GM12878 (cell line): ENCODE measurements around the gene ZC3H8. TPM values are rescaled to one million over a fixed set of nuclear protein-coding genes. Genes with fewer than 3 reads are reported as not detected.

ENCODE experiments used
- ATAC-seq: fragments of 200-7000 bp; cut with Tn5 transposase; 3 replicates; pipeline ENCODE4 v1.9.1; 2020; ENCODE audit warnings: mild to moderate bottlenecking, moderate library complexity
- BruUV-seq: library from RNA; stranded (reverse); fragments of 400-500 nt; replicated peaks from 2 replicates; lab custom pipeline; 2021; lab: Mats Ljungman, UMichigan
- CTCF ChIA-PET: fragments of 300-600 bp; sonication (Branson Sonifier 250); formaldehyde crosslinking; extraction: SDS; loops from one replicate; lab custom pipeline; 2021; ENCODE audit warnings: inconsistent platforms; lab: Yijun Ruan, JAX
- POLR2A ChIA-PET: fragments of 350-600 bp; formaldehyde crosslinking; extraction: SDS; loops from one replicate; lab custom pipeline; 2021; ENCODE audit warnings: inconsistent platforms; lab: Charles Lee
- RAD21 ChIA-PET: fragments of 300-600 bp; sonication (Branson Sonifier 250); formaldehyde crosslinking; loops from one replicate; lab custom pipeline; 2023; ENCODE audit warnings: antibody characterized with exemption; ENCODE audit not compliant: unreplicated experiment; lab: Charles Lee
- SMC1A ChIA-PET: fragments of 300-600 bp; sonication (Branson Sonifier 250); formaldehyde crosslinking; loops from one replicate; lab custom pipeline; 2023; ENCODE audit not compliant: unreplicated experiment, uncharacterized antibody; lab: Charles Lee
- DNase-seq: peaks from one replicate; pipeline ENCODE4 v3.0.0-alpha.2; 2011; ENCODE audit warnings: low read depth, low spot score
- FAIRE-seq: peaks from 3 replicates; lab custom pipeline; 2011; peaks lifted over from hg19 to GRCh38; lab: Jason Lieb, UNC
- H2AFZ ChIP-seq: 2 replicates; pipeline ENCODE4 v1.6.0; 2011; ENCODE audit warnings: low read depth, low read length, control low read depth; ENCODE audit not compliant: control insufficient read depth
- H3K27ac ChIP-seq: 2 replicates; pipeline ENCODE4 v1.5.1; 2011; ENCODE audit warnings: control low read depth; ENCODE audit not compliant: control insufficient read depth, insufficient read depth
- H3K27me3 ChIP-seq, 2 experiments: replicated peaks in 1 of 2; 2 replicates each; pipeline versions ENCODE4 v1.6.0 to v1.6.1; 2011; ENCODE audit warnings: low read length in 1 of 2; ENCODE audit not compliant: control insufficient read depth in 2 of 2, insufficient read depth in 2 of 2
- H3K36me3 ChIP-seq, 2 experiments: 2 replicates each; pipeline ENCODE4 v1.5.1; 2011; ENCODE audit warnings: low read length in 1 of 2; ENCODE audit not compliant: control insufficient read depth in 2 of 2, insufficient read depth in 2 of 2
- H3K4me1 ChIP-seq: 2 replicates; pipeline ENCODE4 v1.6.1; 2011; ENCODE audit warnings: mild to moderate bottlenecking, low read length, moderate library complexity, mixed read lengths; ENCODE audit not compliant: control insufficient read depth, insufficient read depth
- H3K4me2 ChIP-seq: 2 replicates; pipeline ENCODE4 v1.6.0; 2011; ENCODE audit warnings: control low read depth; ENCODE audit not compliant: control insufficient read depth, insufficient read depth
- H3K4me3 ChIP-seq: fragments of 200-600 bp; sonication (generic); 2 replicates; pipeline ENCODE4 v1.5.1; 2016
- H3K79me2 ChIP-seq: 2 replicates; pipeline ENCODE4 v1.6.0; 2011; ENCODE audit warnings: low read length; ENCODE audit not compliant: control insufficient read depth, insufficient read depth
- H3K9ac ChIP-seq: 2 replicates; pipeline ENCODE4 v1.8.0; 2011; ENCODE audit warnings: low read length, control low read depth, mixed read lengths; ENCODE audit not compliant: control insufficient read depth, insufficient read depth
- H3K9me3 ChIP-seq: replicated peaks from 3 replicates; pipeline ENCODE4 v1.5.1; 2011; ENCODE audit warnings: mild to moderate bottlenecking, low read length; ENCODE audit not compliant: control insufficient read depth, insufficient read depth
- H4K20me1 ChIP-seq: 2 replicates; pipeline ENCODE4 v1.6.0; 2011; ENCODE audit not compliant: control insufficient read depth, insufficient read depth
- ATF3 ChIP-seq: IDR thresholded peaks from 2 replicates; pipeline ENCODE4 v1.6.1; 2011; ENCODE audit warnings: low read depth, mild to moderate bottlenecking, low read length, moderate library complexity, borderline replicate concordance; ENCODE audit errors: extremely low read depth
- BCL11A ChIP-seq: IDR thresholded peaks from 2 replicates; pipeline ENCODE4 v1.6.1; 2011; ENCODE audit warnings: low read depth, low read length
- CEBPB ChIP-seq, 2 experiments: fragments of 150-350 bp in 1 of 2; IDR thresholded peaks; 2 replicates each; pipeline ENCODE4 v1.6.1; 2012 to 2014; ENCODE audit warnings: low read depth in 2 of 2, low read length in 2 of 2, borderline replicate concordance in 1 of 2, inconsistent platforms in 1 of 2
- CHD1 ChIP-seq: IDR thresholded peaks from 2 replicates; pipeline ENCODE4 v1.6.1; 2012; ENCODE audit warnings: low read depth, low read length, improper control_type of control experiment
- EGR1 ChIP-seq, 2 experiments: IDR thresholded peaks; 1 replicate in 1 of 2; 2 replicates in 1 of 2; pipeline ENCODE4 v1.6.1; 2011 to 2012; ENCODE audit warnings: low read depth in 2 of 2, low read length in 2 of 2, borderline replicate concordance in 1 of 2, mild to moderate bottlenecking in 1 of 2, moderate library complexity in 1 of 2
- ETV6 ChIP-seq, 2 experiments: fragments of 450-650 bp in 1 of 2; IDR thresholded peaks in 1 of 2; conservative IDR thresholded peaks in 1 of 2; 2 replicates each; pipeline ENCODE4 v1.6.1; 2014; ENCODE audit warnings: antibody characterized with exemption in 1 of 2, borderline replicate concordance in 1 of 2, low read depth in 1 of 2, mild to moderate bottlenecking in 1 of 2, moderate library complexity in 1 of 2
- FOS ChIP-seq: IDR thresholded peaks from 3 replicates; pipeline ENCODE4 v1.6.1; 2011; ENCODE audit warnings: borderline replicate concordance; ENCODE audit not compliant: insufficient read length; ENCODE audit errors: extremely low read depth
- IKZF2 ChIP-seq, 2 experiments: fragments of 450-650 bp; IDR thresholded peaks; 2 replicates each; pipeline ENCODE4 v1.6.1; 2017; ENCODE audit warnings: mild to moderate bottlenecking in 2 of 2, moderate library complexity in 2 of 2
- IRF4 ChIP-seq: IDR thresholded peaks from 2 replicates; pipeline ENCODE4 v1.6.1; 2011; ENCODE audit warnings: low read depth, low read length
- JUNB ChIP-seq: IDR thresholded peaks from 2 replicates; pipeline ENCODE4 v1.6.1; 2016; ENCODE audit warnings: antibody characterized with exemption, mild to moderate bottlenecking
- MAX ChIP-seq: IDR thresholded peaks from 2 replicates; pipeline ENCODE4 v1.6.1; 2012; ENCODE audit warnings: low read depth, low read length, improper control_type of control experiment
- MYB ChIP-seq: fragments of 150-350 bp; IDR thresholded peaks from 2 replicates; pipeline ENCODE4 v1.6.1; 2014; ENCODE audit warnings: mild to moderate bottlenecking, low read depth, low read length, borderline replicate concordance
- POLR2AphosphoS5 ChIP-seq: IDR thresholded peaks from 2 replicates; pipeline ENCODE4 v1.6.1; 2011; ENCODE audit warnings: mild to moderate bottlenecking, low read length, inconsistent platforms
- SIN3A ChIP-seq: IDR thresholded peaks from 2 replicates; pipeline ENCODE4 v1.6.1; 2012; ENCODE audit warnings: low read depth, low read length, improper control_type of control experiment
- SUPT20H ChIP-seq: IDR thresholded peaks from 2 replicates; pipeline ENCODE4 v1.6.1; 2011; ENCODE audit warnings: low read depth, mild to moderate bottlenecking, low read length, moderate library complexity, borderline replicate concordance; ENCODE audit not compliant: control insufficient read depth
- SUZ12 ChIP-seq: fragments of 200-600 bp; sonication (generic); IDR thresholded peaks from one replicate; pipeline ENCODE4 v1.6.1; 2018; ENCODE audit warnings: antibody characterized with exemption, mild to moderate bottlenecking; ENCODE audit not compliant: unreplicated experiment
- TCF12 ChIP-seq: IDR thresholded peaks from 2 replicates; pipeline ENCODE4 v1.6.1; 2011; ENCODE audit warnings: low read depth, mild to moderate bottlenecking, low read length
- TCF3 ChIP-seq: IDR thresholded peaks from 2 replicates; pipeline ENCODE4 v1.6.1; 2012; ENCODE audit warnings: low read depth, mild to moderate bottlenecking, low read length, borderline replicate concordance; ENCODE audit not compliant: insufficient read depth
- ZBTB33 ChIP-seq: fragments of 450-650 bp; IDR thresholded peaks from 2 replicates; pipeline ENCODE4 v1.6.1; 2017; ENCODE audit warnings: mild to moderate bottlenecking
- ZSCAN29 ChIP-seq: fragments of 450-650 bp; IDR thresholded peaks from 2 replicates; pipeline ENCODE4 v1.6.1; 2017; ENCODE audit warnings: mild to moderate bottlenecking, moderate library complexity
- WGBS: methylation state at CpG from one replicate; pipeline ENCODE4 v1.1.6; 2016; ENCODE audit warnings: low lambda C conversion rate; ENCODE audit not compliant: insufficient replicate concordance, insufficient coverage; ENCODE audit errors: missing lambda C conversion rate; 5-methylcytosine and 5-hydroxymethylcytosine counted together
- in situ Hi-C: fragments of 300-500 bp; cut with MboI; formaldehyde crosslinking; loops from 9 replicates; pipeline ENCODE4 v1.14.3; 2018; ENCODE audit warnings: mixed read lengths
- intact Hi-C: fragments of 100-400 bp; cut with micrococcal nuclease; formaldehyde crosslinking; loops from one replicate; pipeline ENCODE4 v1.14.2; 2022; ENCODE audit not compliant: unreplicated experiment
- polyA plus RNA-seq, 11 experiments: library from polyadenylated mRNA; depleted of rRNA in 4 of 11; unstranded in 6 of 11; stranded (reverse) in 5 of 11; fragments of >200 nt; fragmentation: Nextera tagmentation in 4 of 11; fragmentation: Illumina TruSeq in 1 of 11; extraction: Ambion mirVana in 4 of 11; extraction: Trizol in 1 of 11; gene quantifications; 1 replicate in 1 of 11; 2 replicates in 10 of 11; pipeline versions ENCODE4 v1.2.1 to v1.2.3, GENCODE V29; 2011 to 2016; ENCODE audit warnings: inconsistent platforms in 2 of 11, missing spikeins in 2 of 11, low read depth in 1 of 11
- total RNA-seq, 4 experiments: library from RNA; depleted of rRNA in 3 of 4; stranded (reverse); fragments of >200 nt in 3 of 4; fragmentation: Illumina TruSeq in 1 of 4; extraction: Trizol in 1 of 4; gene quantifications; 2 replicates each; pipeline versions ENCODE4 v1.2.1 to v1.2.3, GENCODE V29; 2013 to 2021

Gene ZC3H8
- total and polyA plus RNA-seq, 10 of the 15 experiments (the other 5 are each of a cell fraction or from before 2014, with no cell fraction given): 9.9 to 28.4 (median 19.5) TPM

DNA sequence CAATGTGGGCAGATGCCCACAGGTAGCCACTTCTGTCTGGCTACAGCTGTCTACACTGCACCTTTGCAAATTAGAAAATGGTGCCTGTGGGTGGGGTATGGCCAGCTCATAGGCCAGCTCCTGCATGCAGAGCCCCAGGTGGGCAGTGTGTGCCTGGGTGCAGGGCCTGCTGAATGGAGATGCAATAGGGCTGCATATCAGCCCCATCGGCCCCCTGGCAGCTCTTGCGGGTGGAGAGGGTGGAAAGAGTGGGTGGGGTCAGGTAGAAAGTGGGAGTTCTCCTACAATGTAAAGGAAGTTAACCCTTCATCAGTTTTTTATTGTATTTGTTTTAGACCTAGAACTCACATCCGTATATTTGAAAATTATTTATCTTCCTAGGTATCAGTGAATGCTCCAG lies 79.5 kb downstream of the ZC3H8 start (continued):
- TF ChIP-seq CEBPB (IDR thresholded peaks at IDR 0.05; ENCODE audit: borderline replicate concordance in 1 of 2, low read depth in 2 of 2, low read length in 2 of 2) (no peak), SIN3A (no peak), CHD1 (no peak), SUZ12 (no peak), POLR2AphosphoS5 (no peak)

GRCh38 chr2:112174383-112174782 lies 80.5 kb downstream of the ZC3H8 start:
- no peaks in the 10 kb centered on the region for H3K36me3 ChIP-seq
- intact Hi-C loops (loop anchor here (5.0 kb wide), 1 partner anchor 52 kb away; no protein-coding TSS in a partner anchor), in situ Hi-C loops (no loop called here)
- no peak overlapping the region for H3K9ac ChIP-seq
- H3K4me2 ChIP-seq: no peak overlapping the region
- no peak for DNase-seq
- BruUV-seq: no TSS peak
- SMC1A ChIA-PET: interaction anchor here (0.7 kb wide), 1 partner anchor 300 kb away, joined by 3 read pairs; no protein-coding TSS in a partner anchor
- POLR2A ChIA-PET: no interaction called here
- CTCF ChIA-PET: no interaction called here
- RAD21 ChIA-PET: no interaction called here
- no peak overlapping the region for H3K27ac ChIP-seq
- no peak for TF ChIP-seq ETV6 (conservative IDR thresholded peaks at IDR 0.05 in 1 of 2, IDR thresholded peaks at IDR 0.05 in 1 of 2; ENCODE audit: borderline replicate concordance in 1 of 2, low read depth in 1 of 2)
- no peak for TF ChIP-seq FOS
- TF ChIP-seq ATF3: no peak
- no peak for TF ChIP-seq ZBTB33
- TF ChIP-seq MAX: no peak
- TF ChIP-seq TCF12: no peak
- no peak for TF ChIP-seq IKZF2 (IDR thresholded peaks at IDR 0.05)
- TF ChIP-seq JUNB: no peak
- TF ChIP-seq POLR2AphosphoS5: no peak
- TF ChIP-seq MYB: no peak
- no peak for TF ChIP-seq EGR1 (IDR thresholded peaks at IDR 0.05; ENCODE audit: borderline replicate concordance in 1 of 2, low read depth in 2 of 2, low read length in 2 of 2)
- no peak for TF ChIP-seq CHD1
- no peak for TF ChIP-seq BCL11A
- TF ChIP-seq TCF3: no peak
- TF ChIP-seq SUPT20H: no peak
- TF ChIP-seq IRF4: no peak
- no peak for TF ChIP-seq ZSCAN29
- FAIRE-seq: no peak
- no peaks in the 10 kb centered on the region for H3K4me1 ChIP-seq
- no peaks in the 10 kb centered on the region for H3K9me3 ChIP-seq
- 30% methylated on average over 4 of the region's 4 CpGs for WGBS
- H3K4me3 ChIP-seq: no peak overlapping the region
- H2AFZ ChIP-seq: no peak overlapping the region
- H3K27me3 ChIP-seq: no peaks in the 10 kb centered on the region
- ATAC-seq: no peak
- H3K79me2 ChIP-seq: no peaks in the 10 kb centered on the region
- H4K20me1 ChIP-seq: no peaks in the 10 kb centered on the region
